Measurements from ENCODE around the gene TUNAR. TPM values are rescaled to one million over a fixed set of nuclear protein-coding genes. Genes with fewer than 3 reads are reported as not detected.

Gene TUNAR
- total and polyA plus RNA-seq, 2 of the 4 experiments (the other 2 are of a cell fraction) = not detected

GRCh38 chr14:95931384-95931783, 54.8 kb downstream of the TUNAR start:
- no peak overlapping the region for H2AK5ac ChIP-seq (ENCODE audit: low read depth, low read length)
- H2BK120ac ChIP-seq (ENCODE audit: low read depth, low read length) = no peak overlapping the region
- no peak overlapping the region for H3K4ac ChIP-seq (ENCODE audit: low read depth, low read length)
- no peak overlapping the region for H3K14ac ChIP-seq (replicated peaks; ENCODE audit: low read depth, low read length)
- H3K56ac ChIP-seq (ENCODE audit: extremely low read depth, insufficient read depth, low read length) = no peak overlapping the region
- H3K23ac ChIP-seq (ENCODE audit: low read depth, low read length) = no peak overlapping the region
- no peaks in the 10 kb centered on the region for H3K27me3 ChIP-seq (ENCODE audit: control insufficient read depth, insufficient read depth, low read length)
- H3K18ac ChIP-seq (ENCODE audit: low read depth, low read length) = no peak overlapping the region
- H4K8ac ChIP-seq (ENCODE audit: low read depth in 2 of 2, low read length in 2 of 2) = no peak overlapping the region
- intact Hi-C loops (cut with micrococcal nuclease) = no loop called here
- H3K4me1 ChIP-seq (ENCODE audit: control insufficient read depth, insufficient read depth, low read length) = no peaks in the 10 kb centered on the region
- no peak overlapping the region for H4K5ac ChIP-seq (ENCODE audit: low read depth, low read length)
- no peak overlapping the region for H2BK20ac ChIP-seq (ENCODE audit: low read depth, low read length)
- H4K91ac ChIP-seq (ENCODE audit: insufficient read depth, low read depth, low read length) = no peak overlapping the region
- no peak overlapping the region for H3K27ac ChIP-seq (ENCODE audit: insufficient read depth, low read length)
- H3K9ac ChIP-seq (ENCODE audit: low read depth, low read length) = no peak overlapping the region
- ATAC-seq (ENCODE audit: low read depth) (no peak), DNase-seq (no peak)
- no peak overlapping the region for H3K4me3 ChIP-seq (ENCODE audit: insufficient read depth, low read depth, low read length)
- no TSS peak for BruUV-seq (replicated peaks)
- H3K36me3 ChIP-seq (ENCODE audit: control insufficient read depth, insufficient read depth, low read length) = no peaks in the 10 kb centered on the region
- H2AFZ ChIP-seq (replicated peaks; ENCODE audit: low read length, poor library complexity) = no peak overlapping the region
- no peaks in the 10 kb centered on the region for H3K9me3 ChIP-seq (ENCODE audit: control insufficient read depth, insufficient read depth, low read length)
- POLR2A ChIA-PET (ENCODE audit: unreplicated experiment) = no interaction called here
- H2AK9ac ChIP-seq (replicated peaks; ENCODE audit: low read depth, low read length, poor library complexity) = no peak overlapping the region
- H3K4me2 ChIP-seq (ENCODE audit: low read depth, low read length) = no peak overlapping the region
- H4K20me1 ChIP-seq (ENCODE audit: insufficient read depth, low read length) = no peaks in the 10 kb centered on the region
- no peaks in the 10 kb centered on the region; a peak in 1 of 4 replicates for H3K79me1 ChIP-seq (ENCODE audit: low read depth in 1 of 2, low read length in 2 of 2)
- dilution Hi-C loops (cut with HindIII; ENCODE audit: low sequenced_read_pairs, unreplicated experiment) = no loop called here
- TF ChIP-seq USF2 (IDR thresholded peaks at IDR 0.05; ENCODE audit: low read depth, low read length) (no peak), RCOR1 (IDR thresholded peaks at IDR 0.05; ENCODE audit: insufficient replicate concordance, low read length) (no peak), RAD21 (IDR thresholded peaks at IDR 0.05; ENCODE audit: low read length) (no peak), MAZ (IDR thresholded peaks at IDR 0.05; ENCODE audit: borderline replicate concordance, low read depth, low read length) (no peak), SMC3 (IDR thresholded peaks at IDR 0.05; ENCODE audit: low read depth, low read length) (no peak), CHD1 (IDR thresholded peaks at IDR 0.05; ENCODE audit: low read depth, low read length) (no peak), RFX5 (IDR thresholded peaks at IDR 0.05; ENCODE audit: low read depth, low read length) (no peak), ELK1 (IDR thresholded peaks at IDR 0.05; ENCODE audit: borderline replicate concordance, low read depth, low read length) (no peak), FOS (IDR thresholded peaks at IDR 0.05; ENCODE audit: low read depth, low read length) (no peak), CTCF (conservative IDR thresholded peaks at IDR 0.05; ENCODE audit: low read depth, low read length) (no peak), BHLHE40 (IDR thresholded peaks at IDR 0.05; ENCODE audit: low read depth, low read length) (no peak), POLR2A (IDR thresholded peaks at IDR 0.05; ENCODE audit: low read depth, low read length) (no peak), MXI1 (IDR thresholded peaks at IDR 0.05; ENCODE audit: borderline replicate concordance, low read depth, low read length) (no peak), CEBPB (IDR thresholded peaks at IDR 0.05; ENCODE audit: low read depth, low read length) (no peak)
- no peaks in the 10 kb centered on the region for H3K9me1 ChIP-seq (ENCODE audit: insufficient read depth, low read length)
- CTCF ChIA-PET = no interaction called here
- H2BK5ac ChIP-seq (ENCODE audit: low read depth, low read length, poor library complexity, severe bottlenecking) = no peak overlapping the region
- H2BK15ac ChIP-seq (ENCODE audit: low read depth, low read length) = no peak overlapping the region
- in situ Hi-C loops (cut with MboI; ENCODE audit: low sequenced_read_pairs) = no loop called here
